Measurements from ENCODE around the gene CFAP77. TPM values are rescaled to one million over a fixed set of nuclear protein-coding genes. Genes with fewer than 3 reads are reported as not detected.

Gene CFAP77
- total RNA-seq, 2 experiments from 2014 or later: not detected

- no peak for ATAC-seq (ENCODE audit: poor library complexity)
- Mint-ChIP-seq H3K27ac (no peak overlapping the region), H3K36me3 (ENCODE audit: low read depth) (no peaks in the 10 kb centered on the region), H3K4me3 (no peak overlapping the region), H3K4me1 (ENCODE audit: low read depth) (no peaks in the 10 kb centered on the region), H3K9me3 (no peaks in the 10 kb centered on the region), H3K27me3 (peaks cover 8% of the 10 kb centered on the region)
- TF ChIP-seq CTCF (IDR thresholded peaks at IDR 0.05): no peak
- Histone ChIP-seq H3K9me3 (ENCODE audit: control insufficient read depth in 1 of 2, insufficient read depth in 1 of 2, low read length in 2 of 2) (no peaks in the 10 kb centered on the region), H3K36me3 (ENCODE audit: insufficient read depth, low read length) (no peaks in the 10 kb centered on the region), H3K4me3 (ENCODE audit: low read length) (no peak overlapping the region), H3K27me3 (ENCODE audit: control insufficient read depth in 1 of 2, insufficient read depth in 2 of 2, low read length in 2 of 2) (peaks cover 2 to 5% of the 10 kb centered on the region in 2 experiments), H3K4me1 (ENCODE audit: insufficient read depth, low read length) (no peaks in the 10 kb centered on the region), H3K27ac (ENCODE audit: low read depth in 1 of 2, low read length in 2 of 2) (no peak overlapping the region)
- POLR2A ChIA-PET: no interaction called here
- DNase-seq: no peak
- intact Hi-C loops (cut with DNase I, micrococcal nuclease): no loop called here
- CTCF ChIA-PET: no interaction called here
Measured at GRCh38 chr9:132474253-132474652, 64.2 kb downstream of the CFAP77 start.

- Histone ChIP-seq H3K27ac (ENCODE audit: low read depth in 1 of 2, low read length in 2 of 2) (no peak overlapping the region), H3K4me3 (ENCODE audit: low read length) (no peak overlapping the region), H3K4me1 (ENCODE audit: insufficient read depth, low read length) (no peaks in the 10 kb centered on the region), H3K9me3 (ENCODE audit: control insufficient read depth in 1 of 2, insufficient read depth in 1 of 2, low read length in 2 of 2) (no peaks in the 10 kb centered on the region), H3K36me3 (ENCODE audit: insufficient read depth, low read length) (no peaks in the 10 kb centered on the region), H3K27me3 (ENCODE audit: control insufficient read depth in 1 of 2, insufficient read depth in 2 of 2, low read length in 2 of 2) (peaks cover 4 to 10% of the 10 kb centered on the region in 2 experiments)
- ATAC-seq (ENCODE audit: poor library complexity) (no peak), DNase-seq (no peak)
- no peak for TF ChIP-seq CTCF (IDR thresholded peaks at IDR 0.05)
- Mint-ChIP-seq H3K4me3 (no peak overlapping the region), H3K27ac (no peak overlapping the region), H3K36me3 (ENCODE audit: low read depth) (no peaks in the 10 kb centered on the region), H3K9me3 (no peaks in the 10 kb centered on the region), H3K4me1 (ENCODE audit: low read depth) (peaks cover 10% of the 10 kb centered on the region), H3K27me3 (peaks cover 24% of the 10 kb centered on the region)
- intact Hi-C loops (cut with DNase I, micrococcal nuclease): no loop called here
- ChIA-PET POLR2A (no interaction called here), CTCF (no interaction called here)
Measured at GRCh38 chr9:132478353-132479050, 68.5 kb downstream of the CFAP77 start.

- DNase-seq (no peak), ATAC-seq (ENCODE audit: poor library complexity) (no peak)
- Histone ChIP-seq H3K4me3 (ENCODE audit: low read length) (no peak overlapping the region), H3K4me1 (ENCODE audit: insufficient read depth, low read length) (no peaks in the 10 kb centered on the region), H3K36me3 (ENCODE audit: insufficient read depth, low read length) (no peaks in the 10 kb centered on the region), H3K27me3 (ENCODE audit: control insufficient read depth in 1 of 2, insufficient read depth in 2 of 2, low read length in 2 of 2) (peaks cover 6 to 14% of the 10 kb centered on the region in 2 experiments), H3K9me3 (ENCODE audit: control insufficient read depth in 1 of 2, insufficient read depth in 1 of 2, low read length in 2 of 2) (no peaks in the 10 kb centered on the region), H3K27ac (ENCODE audit: low read depth in 1 of 2, low read length in 2 of 2) (no peak overlapping the region)
- ChIA-PET POLR2A (no interaction called here), CTCF (no interaction called here)
- no peaks in the 10 kb centered on the region for H3K36me3 Mint-ChIP-seq (ENCODE audit: low read depth)
- no peaks in the 10 kb centered on the region for H3K9me3 Mint-ChIP-seq
- peaks cover 33% of the 10 kb centered on the region for H3K27me3 Mint-ChIP-seq
- no peak overlapping the region for H3K27ac Mint-ChIP-seq
- H3K4me3 Mint-ChIP-seq: no peak overlapping the region
- peaks cover 10% of the 10 kb centered on the region for H3K4me1 Mint-ChIP-seq (ENCODE audit: low read depth)
- intact Hi-C loops (cut with DNase I, micrococcal nuclease): no loop called here
- TF ChIP-seq CTCF (IDR thresholded peaks at IDR 0.05): no peak
Measured at GRCh38 chr9:132479733-132480132, 69.7 kb downstream of the CFAP77 start.
